Measurements from ENCODE around the gene MTO1. TPM values are rescaled to one million over a fixed set of nuclear protein-coding genes. Genes with fewer than 3 reads are reported as not detected.
"Not testable (repeated sequence)": the region's sequence is repeated elsewhere in the genome, so short reads cannot be mapped to it uniquely, and the experiment has no call there.

MTO1 gene
- total RNA-seq, 1 experiment from 2014 or later: 32.4 TPM

DNA sequence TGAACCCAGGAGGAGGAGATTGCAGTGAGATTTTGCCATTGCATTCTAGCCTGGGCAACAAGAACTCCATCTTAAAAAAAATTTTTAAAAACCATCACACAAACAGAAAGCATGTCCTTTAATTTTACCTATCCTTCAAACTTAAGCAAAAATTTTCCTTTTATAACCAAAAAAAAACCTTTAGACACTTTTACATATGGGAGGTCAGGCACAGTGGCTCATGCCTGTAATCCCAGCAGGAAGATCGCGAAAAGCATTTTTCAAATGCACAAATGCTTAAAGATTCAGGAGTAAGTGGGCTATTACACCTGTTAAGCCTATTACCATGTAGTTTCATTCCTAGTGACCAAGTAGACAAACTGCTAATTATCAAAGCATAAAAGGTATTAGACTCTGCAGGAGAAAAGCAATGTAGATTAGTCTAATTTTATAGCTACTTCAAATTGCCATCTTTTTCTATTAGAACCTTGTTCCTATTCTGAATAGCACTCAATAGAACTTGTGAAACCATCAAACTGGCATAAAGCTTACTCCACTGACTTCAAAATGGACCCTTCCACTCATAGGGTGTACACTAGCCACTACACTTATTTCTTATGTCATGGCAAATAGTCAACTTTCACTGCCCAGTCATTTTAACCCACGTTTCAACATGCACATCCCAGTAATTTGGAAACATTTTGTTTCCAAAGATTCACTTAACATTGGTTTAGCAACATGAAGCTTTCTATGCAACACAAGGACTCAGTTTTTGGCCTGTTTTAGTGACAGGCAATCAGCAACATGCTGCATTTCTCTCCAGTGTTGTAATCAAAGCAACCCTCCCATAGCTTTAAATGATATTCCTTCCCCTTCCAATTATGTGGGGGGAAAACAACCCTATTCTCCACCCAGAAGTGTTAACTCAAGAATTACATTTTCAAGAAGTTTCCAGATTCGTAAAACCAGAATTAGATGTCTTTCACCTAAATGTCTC lies 55.3 kb downstream of the MTO1 start (continued):
- TF ChIP-seq, protein P1, sequence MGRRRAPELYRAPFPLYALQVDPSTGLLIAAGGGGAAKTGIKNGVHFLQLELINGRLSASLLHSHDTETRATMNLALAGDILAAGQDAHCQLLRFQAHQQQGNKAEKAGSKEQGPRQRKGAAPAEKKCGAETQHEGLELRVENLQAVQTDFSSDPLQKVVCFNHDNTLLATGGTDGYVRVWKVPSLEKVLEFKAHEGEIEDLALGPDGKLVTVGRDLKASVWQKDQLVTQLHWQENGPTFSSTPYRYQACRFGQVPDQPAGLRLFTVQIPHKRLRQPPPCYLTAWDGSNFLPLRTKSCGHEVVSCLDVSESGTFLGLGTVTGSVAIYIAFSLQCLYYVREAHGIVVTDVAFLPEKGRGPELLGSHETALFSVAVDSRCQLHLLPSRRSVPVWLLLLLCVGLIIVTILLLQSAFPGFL (CRISPR knock-in tag; IDR thresholded peaks at IDR 0.05; ENCODE audit: borderline replicate concordance): no peak
- TF ChIP-seq ARID4B (CRISPR knock-in tag; IDR thresholded peaks at IDR 0.05; ENCODE audit: borderline replicate concordance): no peak
- no peak for TF ChIP-seq NFYB (CRISPR knock-in tag; conservative IDR thresholded peaks at IDR 0.05; ENCODE audit: low read depth)
- TF ChIP-seq, protein P2, sequence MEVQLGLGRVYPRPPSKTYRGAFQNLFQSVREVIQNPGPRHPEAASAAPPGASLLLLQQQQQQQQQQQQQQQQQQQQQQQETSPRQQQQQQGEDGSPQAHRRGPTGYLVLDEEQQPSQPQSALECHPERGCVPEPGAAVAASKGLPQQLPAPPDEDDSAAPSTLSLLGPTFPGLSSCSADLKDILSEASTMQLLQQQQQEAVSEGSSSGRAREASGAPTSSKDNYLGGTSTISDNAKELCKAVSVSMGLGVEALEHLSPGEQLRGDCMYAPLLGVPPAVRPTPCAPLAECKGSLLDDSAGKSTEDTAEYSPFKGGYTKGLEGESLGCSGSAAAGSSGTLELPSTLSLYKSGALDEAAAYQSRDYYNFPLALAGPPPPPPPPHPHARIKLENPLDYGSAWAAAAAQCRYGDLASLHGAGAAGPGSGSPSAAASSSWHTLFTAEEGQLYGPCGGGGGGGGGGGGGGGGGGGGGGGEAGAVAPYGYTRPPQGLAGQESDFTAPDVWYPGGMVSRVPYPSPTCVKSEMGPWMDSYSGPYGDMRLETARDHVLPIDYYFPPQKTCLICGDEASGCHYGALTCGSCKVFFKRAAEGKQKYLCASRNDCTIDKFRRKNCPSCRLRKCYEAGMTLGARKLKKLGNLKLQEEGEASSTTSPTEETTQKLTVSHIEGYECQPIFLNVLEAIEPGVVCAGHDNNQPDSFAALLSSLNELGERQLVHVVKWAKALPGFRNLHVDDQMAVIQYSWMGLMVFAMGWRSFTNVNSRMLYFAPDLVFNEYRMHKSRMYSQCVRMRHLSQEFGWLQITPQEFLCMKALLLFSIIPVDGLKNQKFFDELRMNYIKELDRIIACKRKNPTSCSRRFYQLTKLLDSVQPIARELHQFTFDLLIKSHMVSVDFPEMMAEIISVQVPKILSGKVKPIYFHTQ (CRISPR knock-in tag; IDR thresholded peaks at IDR 0.05): peak; percentile 92
- no peak for TF ChIP-seq PRDM15 (CRISPR knock-in tag; IDR thresholded peaks at IDR 0.05)
- no peak for TF ChIP-seq OVOL2 (CRISPR knock-in tag; IDR thresholded peaks at IDR 0.05; ENCODE audit: borderline replicate concordance)
- TF ChIP-seq ZMAT4 (CRISPR knock-in tag; IDR thresholded peaks at IDR 0.05): peak; percentile 78; the same call in 1 of the 2 replicates

GRCh38 chr6:73518100-73518981 lies 56.8 kb downstream of the MTO1 start:
- peak overlapping the region; percentile 98 for H3K4me3 Mint-ChIP-seq
- TF ChIP-seq NFATC4 (CRISPR knock-in tag; IDR thresholded peaks at IDR 0.05) (peak; percentile 36; the same call in 1 of the 2 replicates), EMX1 (CRISPR knock-in tag; IDR thresholded peaks at IDR 0.05) (peak; percentile 51; the same call in 1 of the 2 replicates), ZNF671 (CRISPR knock-in tag; IDR thresholded peaks at IDR 0.05) (peak; percentile 59; the same call in 1 of the 2 replicates)
- TF ChIP-seq, protein P3, sequence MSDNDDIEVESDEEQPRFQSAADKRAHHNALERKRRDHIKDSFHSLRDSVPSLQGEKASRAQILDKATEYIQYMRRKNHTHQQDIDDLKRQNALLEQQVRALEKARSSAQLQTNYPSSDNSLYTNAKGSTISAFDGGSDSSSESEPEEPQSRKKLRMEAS (CRISPR knock-in tag; IDR thresholded peaks at IDR 0.05): 0 out of 2 replicates have a peak, but pooled peaks have one; percentile 16
- TF ChIP-seq, protein P2 (CRISPR knock-in tag; IDR thresholded peaks at IDR 0.05): peak; percentile 70; the same call in 1 of the 2 replicates
- peak overlapping the region; percentile 96 for H3K27ac Mint-ChIP-seq
- CTCF ChIA-PET; DNase-seq (ENCODE audit: low spot score); H3K9me3 Mint-ChIP-seq; ATAC-seq: not testable (repeated sequence)
- peaks cover 58% of the 10 kb centered on the region for H3K4me1 Mint-ChIP-seq
- H3K27me3 Mint-ChIP-seq (ENCODE audit: low read depth): peaks cover 12% of the 10 kb centered on the region
- POLR2A ChIA-PET: interaction anchor here (1.0 to 3.5 kb wide), 2 partner anchors 47 to 61 kb away, joined by 3 to 26 read pairs; no protein-coding TSS in a partner anchor
- H3K36me3 Mint-ChIP-seq: peaks cover 64% of the 10 kb centered on the region

Measured in WTC11 (cell line).